Tibial nerve (tissue), 4 donors: ENCODE measurements around the gene UCP3. TPM values are rescaled to one million over a fixed set of nuclear protein-coding genes. Genes with fewer than 3 reads are reported as not detected.

Experiments used
- DNase-seq, 2 donors: peaks; one replicate each; pipeline ENCODE4 v3.0.0-alpha.2; 2019; ENCODE audit warnings: low spot score in 2 of 2
- H3K27ac ChIP-seq, 4 donors: fragments of 200-600 bp; sonication (generic) in 3 of 4; one replicate each; pipeline ENCODE4 v1.5.1; 2017 to 2019; ENCODE audit warnings: mild to moderate bottlenecking in 1 of 4
- H3K27me3 ChIP-seq, 2 donors: fragments of 200-600 bp; sonication (generic) in 1 of 2; one replicate each; pipeline versions ENCODE4 v1.5.1 to v1.6.0; 2017 to 2019
- H3K36me3 ChIP-seq, 3 donors: fragments of 200-600 bp; sonication (generic); one replicate each; pipeline ENCODE4 v1.5.1; 2018 to 2019
- H3K4me1 ChIP-seq, 4 donors: fragments of 200-600 bp; sonication (generic) in 3 of 4; one replicate each; pipeline ENCODE4 v1.5.1; 2017 to 2019
- H3K4me3 ChIP-seq, 4 donors: fragments of 200-600 bp; sonication (generic) in 3 of 4; one replicate each; pipeline ENCODE4 v1.5.1; 2017 to 2019; ENCODE audit warnings: mild to moderate bottlenecking in 1 of 4, moderate library complexity in 1 of 4
- H3K9me3 ChIP-seq, 4 donors: fragments of 200-600 bp; sonication (generic) in 3 of 4; one replicate each; pipeline ENCODE4 v1.5.1; 2017 to 2019
- EP300 ChIP-seq, 2 donors: sonication (generic); formaldehyde crosslinking; IDR thresholded peaks; one replicate each; pipeline ENCODE4 v1.6.1; 2017; ENCODE audit warnings: antibody characterized with exemption in 2 of 2, mild to moderate bottlenecking in 1 of 2
- POLR2A ChIP-seq, 2 donors: fragments of 450-650 bp; IDR thresholded peaks; one replicate each; pipeline ENCODE4 v1.6.1; 2017; ENCODE audit warnings: antibody characterized with exemption in 2 of 2, mild to moderate bottlenecking in 2 of 2, moderate library complexity in 2 of 2
- WGBS, 2 donors: methylation state at CpG; one replicate each; pipeline ENCODE4 v1.1.5; 2018; 5-methylcytosine and 5-hydroxymethylcytosine counted together
- total RNA-seq, 4 donors: library from RNA; depleted of rRNA; stranded (reverse); fragments of >200 nt; gene quantifications; one replicate each; pipeline ENCODE4 v1.1.0, GENCODE V29; 2016
- TF ChIP-seq, protein P1 (sequence below), 5 experiments: fragments of 200-600 bp in 3 of 5; fragments of 450-650 bp in 2 of 5; sonication (generic) in 3 of 5; IDR thresholded peaks; one replicate each; pipeline ENCODE4 v1.5.1; 2016 to 2019; ENCODE audit warnings: antibody characterized with exemption in 5 of 5, mild to moderate bottlenecking in 3 of 5, moderate library complexity in 2 of 5

Gene UCP3
- total RNA-seq, 4 donors from 2014 or later: 0.78 to 7.5 (median 1.9) TPM

DNA sequence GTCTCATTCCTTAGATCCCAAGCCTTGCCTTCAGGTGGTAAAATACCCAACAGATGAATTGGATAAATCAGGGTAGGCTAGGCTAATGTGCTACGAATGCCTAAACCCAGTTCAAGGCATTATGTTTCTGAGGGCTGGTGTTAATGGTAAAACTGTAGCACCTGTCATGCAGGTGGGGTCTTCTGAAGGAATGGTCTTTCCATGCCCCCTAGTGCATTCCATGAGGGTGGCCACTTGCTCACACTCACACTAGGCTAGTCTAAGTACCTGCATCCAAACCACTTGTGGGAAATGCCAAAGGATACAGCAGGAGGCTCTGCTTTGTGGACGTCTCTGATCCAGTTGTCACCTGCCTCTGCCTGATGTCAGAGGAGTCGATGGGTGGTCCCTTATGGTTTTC, 24.2 kb upstream of the UCP3 start:
- Histone ChIP-seq H3K27ac (no peak overlapping the region), H3K4me3 (no peak overlapping the region), H3K27me3 (no peaks in the 10 kb centered on the region), H3K9me3 (no peaks in the 10 kb centered on the region), H3K4me1 (no peaks in the 10 kb centered on the region), H3K36me3 (peaks cover 0 to 97% (median 0%) of the 10 kb centered on the region in 3 donors)
- DNase-seq: no peak
- TF ChIP-seq EP300 (IDR thresholded peaks at IDR 0.05): no peak
- TF ChIP-seq, protein P1, sequence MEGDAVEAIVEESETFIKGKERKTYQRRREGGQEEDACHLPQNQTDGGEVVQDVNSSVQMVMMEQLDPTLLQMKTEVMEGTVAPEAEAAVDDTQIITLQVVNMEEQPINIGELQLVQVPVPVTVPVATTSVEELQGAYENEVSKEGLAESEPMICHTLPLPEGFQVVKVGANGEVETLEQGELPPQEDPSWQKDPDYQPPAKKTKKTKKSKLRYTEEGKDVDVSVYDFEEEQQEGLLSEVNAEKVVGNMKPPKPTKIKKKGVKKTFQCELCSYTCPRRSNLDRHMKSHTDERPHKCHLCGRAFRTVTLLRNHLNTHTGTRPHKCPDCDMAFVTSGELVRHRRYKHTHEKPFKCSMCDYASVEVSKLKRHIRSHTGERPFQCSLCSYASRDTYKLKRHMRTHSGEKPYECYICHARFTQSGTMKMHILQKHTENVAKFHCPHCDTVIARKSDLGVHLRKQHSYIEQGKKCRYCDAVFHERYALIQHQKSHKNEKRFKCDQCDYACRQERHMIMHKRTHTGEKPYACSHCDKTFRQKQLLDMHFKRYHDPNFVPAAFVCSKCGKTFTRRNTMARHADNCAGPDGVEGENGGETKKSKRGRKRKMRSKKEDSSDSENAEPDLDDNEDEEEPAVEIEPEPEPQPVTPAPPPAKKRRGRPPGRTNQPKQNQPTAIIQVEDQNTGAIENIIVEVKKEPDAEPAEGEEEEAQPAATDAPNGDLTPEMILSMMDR (IDR thresholded peaks at IDR 0.05): no peak
- 97 to 98% methylated on average over 3 of the region's 3 CpGs for WGBS, 2 donors

DNA sequence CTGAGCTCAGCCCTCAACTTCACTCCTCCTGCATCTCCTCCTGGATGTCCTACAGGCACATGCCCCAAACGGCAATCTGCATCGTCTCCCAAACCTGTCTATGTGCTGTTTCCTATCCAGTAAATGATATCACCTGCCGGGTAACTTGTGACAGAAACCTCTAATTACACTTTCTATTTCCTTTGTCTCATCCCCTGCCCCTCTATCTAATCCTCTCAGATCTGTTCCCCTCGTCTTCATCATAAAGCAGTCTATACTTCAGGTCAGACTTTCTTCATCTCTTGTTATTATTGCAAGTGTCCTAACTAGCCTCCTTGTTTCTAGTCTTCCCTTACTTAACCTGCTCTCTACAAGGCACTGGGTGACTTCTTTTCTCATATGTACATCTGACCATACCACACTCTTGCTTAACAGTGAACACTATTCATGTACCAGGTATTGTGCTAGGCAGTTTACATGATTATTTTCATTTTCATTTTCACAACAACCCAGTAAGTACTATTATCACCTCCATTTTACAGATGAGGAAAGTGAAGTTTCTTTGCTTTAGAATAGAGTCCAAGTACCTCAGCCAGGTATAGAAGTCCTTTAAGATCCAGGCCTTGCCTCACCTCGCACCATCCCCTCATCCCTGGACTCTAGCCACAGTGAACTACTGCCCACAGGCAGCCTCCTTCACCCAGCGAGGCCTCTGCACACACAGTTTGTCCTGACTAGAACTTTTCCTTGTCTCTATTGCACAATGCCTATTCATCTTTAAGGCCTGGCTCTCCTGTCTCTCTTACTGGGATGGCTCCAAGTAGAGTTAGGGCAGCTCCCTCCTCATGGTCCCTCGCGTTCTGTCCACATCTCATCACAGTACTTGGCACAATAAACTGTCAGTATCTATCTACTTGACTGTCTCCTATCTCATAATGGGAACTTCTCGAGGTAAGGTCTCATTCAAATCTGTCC, 22.1 kb upstream of the UCP3 start:
- Histone ChIP-seq H3K27ac (no peak overlapping the region), H3K27me3 (no peaks in the 10 kb centered on the region), H3K4me1 (no peaks in the 10 kb centered on the region), H3K36me3 (peaks cover 0 to 94% (median 0%) of the 10 kb centered on the region in 3 donors), H3K4me3 (no peak overlapping the region), H3K9me3 (no peaks in the 10 kb centered on the region)
- TF ChIP-seq POLR2A (IDR thresholded peaks at IDR 0.05) (no peak), EP300 (IDR thresholded peaks at IDR 0.05) (no peak)
- TF ChIP-seq, protein P1 (IDR thresholded peaks at IDR 0.05): no peak
- 86 to 94% methylated on average over 9 of the region's 9 CpGs for WGBS, 2 donors
- no peak for DNase-seq

DNA sequence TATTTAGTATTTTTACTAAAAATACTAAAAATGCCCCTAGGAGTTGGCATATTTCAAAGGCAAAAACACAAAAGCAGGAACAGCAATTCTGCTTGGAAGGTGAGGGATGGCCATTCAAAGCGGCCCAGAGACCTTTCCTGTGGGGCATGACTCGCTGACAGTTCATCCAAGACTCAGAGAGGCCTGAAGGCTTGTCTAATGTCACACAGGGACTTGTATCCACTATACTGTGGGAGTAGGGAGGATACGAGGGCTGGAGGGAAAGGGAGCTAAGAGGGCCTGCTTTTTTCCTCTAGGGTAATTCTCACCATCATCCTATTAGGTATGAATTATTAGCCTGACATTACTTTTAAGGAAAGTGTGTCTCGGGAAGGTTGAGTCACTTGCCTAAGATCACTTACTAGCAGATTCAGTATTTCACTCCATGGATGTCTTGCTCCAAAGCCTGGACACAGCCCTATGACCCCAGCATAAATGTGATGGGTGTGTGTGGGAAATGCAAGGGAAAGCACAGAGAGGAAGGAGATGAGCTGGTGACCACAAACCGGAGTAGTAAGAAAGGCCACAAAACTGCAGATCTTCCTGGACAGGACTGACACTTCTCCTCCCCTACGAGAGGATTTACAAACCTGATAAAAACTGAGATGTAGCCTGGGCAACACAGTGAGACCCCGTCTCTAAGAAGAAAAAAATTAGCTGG, 16.7 kb upstream of the UCP3 start:
- Histone ChIP-seq H3K4me3 (no peak overlapping the region), H3K27ac (no peak overlapping the region), H3K4me1 (peaks cover 0 to 23% (median 2%) of the 10 kb centered on the region in 4 donors), H3K27me3 (no peaks in the 10 kb centered on the region), H3K9me3 (no peaks in the 10 kb centered on the region), H3K36me3 (peaks cover 0 to 63% (median 0%) of the 10 kb centered on the region in 3 donors)
- 87 to 89% methylated on average over 7 of the region's 7 CpGs for WGBS, 2 donors
- TF ChIP-seq, protein P1 (IDR thresholded peaks at IDR 0.05): no peak
- no peak for TF ChIP-seq POLR2A (IDR thresholded peaks at IDR 0.05)
- no peak for TF ChIP-seq EP300 (IDR thresholded peaks at IDR 0.05)
- DNase-seq: no peak

DNA sequence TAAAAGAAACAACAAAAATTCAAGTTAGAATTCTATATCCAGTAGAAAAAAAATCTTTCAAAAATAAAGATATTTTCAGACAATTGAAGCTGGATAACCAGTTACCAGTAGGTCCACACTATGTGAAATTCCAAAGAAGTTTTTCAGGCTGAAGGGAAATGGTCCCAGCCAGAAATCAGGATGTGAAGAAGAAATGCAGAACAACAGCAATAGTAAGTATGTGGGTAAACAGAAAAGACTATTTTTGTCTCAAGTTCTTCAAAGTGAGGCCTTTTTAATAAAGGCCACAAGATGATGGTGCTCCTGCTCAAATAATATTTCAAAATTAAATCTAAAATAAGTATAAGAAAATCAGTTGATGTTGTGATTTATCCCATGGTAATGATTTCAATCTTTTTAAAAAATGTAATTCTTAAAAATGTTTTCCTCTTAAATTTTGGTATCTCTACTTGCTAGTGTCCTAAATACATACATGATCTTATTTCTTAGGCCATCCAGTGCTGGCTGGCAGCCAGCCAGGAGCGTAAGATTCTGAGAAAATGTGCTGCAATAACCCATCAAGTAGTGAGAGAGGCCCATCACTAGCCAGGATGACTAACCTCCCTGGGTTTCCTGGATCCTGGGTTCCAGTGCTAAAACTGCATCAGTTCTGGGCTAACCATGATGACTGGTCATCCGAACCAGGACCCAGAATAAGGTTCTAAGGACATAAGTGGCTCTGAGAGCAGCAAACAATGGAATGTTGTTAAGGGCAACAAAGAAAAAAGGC, 15.6 kb upstream of the UCP3 start:
- 49 to 61% methylated on average over 2 of the region's 2 CpGs for WGBS, 2 donors

More for the DNA sequence above, 15.6 kb upstream of the UCP3 start:
- H3K4me3 ChIP-seq: no peak overlapping the region
- no peaks in the 10 kb centered on the region for H3K27me3 ChIP-seq
- H3K27ac ChIP-seq: peak overlapping the region in 2 of 4 donors; percentile 1 to 22
- H3K36me3 ChIP-seq: peaks cover 0 to 52% (median 0%) of the 10 kb centered on the region in 3 donors
- TF ChIP-seq, protein P1 (IDR thresholded peaks at IDR 0.05): no peak
- peak in 1 of 2 donors; percentile 40 for TF ChIP-seq EP300 (IDR thresholded peaks at IDR 0.05)
- peak; percentile 68 to 72 for DNase-seq
- peaks cover 0 to 34% (median 13%) of the 10 kb centered on the region in 4 donors for H3K4me1 ChIP-seq
- no peaks in the 10 kb centered on the region for H3K9me3 ChIP-seq
